IMR-90 (cell line): ENCODE data around the gene MAPK1. TPM values are rescaled to one million over a fixed set of nuclear protein-coding genes. Genes with fewer than 3 reads are reported as not detected.

Source experiments
- ATAC-seq: fragments of 200-7000 bp; cut with Tn5 transposase; 2 replicates; pipeline ENCODE4 v1.9.1; 2020; ENCODE audit warnings: low read depth, mild to moderate bottlenecking, moderate library complexity
- BruUV-seq: library from RNA; stranded (reverse); fragments of 400-500 nt; replicated peaks from 2 replicates; lab custom pipeline; 2021; lab: Mats Ljungman, UMichigan
- CTCF ChIA-PET: fragments of 300-600 bp; formaldehyde crosslinking; extraction: SDS; loops from one replicate; lab custom pipeline; 2021; ENCODE audit warnings: antibody characterized with exemption; lab: Yijun Ruan, JAX
- POLR2A ChIA-PET: fragments of 300-600 bp; sonication (Branson Sonifier 250); formaldehyde crosslinking; loops from one replicate; lab custom pipeline; 2022; ENCODE audit warnings: antibody characterized with exemption; ENCODE audit not compliant: unreplicated experiment; lab: Charles Lee
- DNase-seq: peaks from one replicate; pipeline ENCODE4 v3.0.0; 2013
- H2AFZ ChIP-seq: replicated peaks from 2 replicates; pipeline ENCODE3; 2013; ENCODE audit warnings: low read length, mild to moderate bottlenecking; ENCODE audit not compliant: poor library complexity
- H2AK5ac ChIP-seq: 2 replicates; pipeline ENCODE4 v1.6.1; 2013; ENCODE audit warnings: low read depth, low read length, inconsistent platforms
- H2AK9ac ChIP-seq: replicated peaks from 2 replicates; pipeline ENCODE3; 2013; ENCODE audit warnings: mild to moderate bottlenecking, low read depth, low read length, moderate library complexity; ENCODE audit not compliant: poor library complexity
- H2BK120ac ChIP-seq: 2 replicates; pipeline ENCODE4 v1.6.1; 2013; ENCODE audit warnings: low read depth, low read length, inconsistent platforms
- H2BK15ac ChIP-seq: 3 replicates; pipeline ENCODE4 v1.6.1; 2013; ENCODE audit warnings: low read depth, low read length, inconsistent platforms
- H2BK20ac ChIP-seq: 2 replicates; pipeline ENCODE4 v1.6.1; 2013; ENCODE audit warnings: low read depth, mild to moderate bottlenecking, inconsistent platforms, low read length, moderate library complexity
- H2BK5ac ChIP-seq: 2 replicates; pipeline ENCODE4 v1.6.1; 2013; ENCODE audit warnings: mild to moderate bottlenecking, low read depth, low read length, inconsistent platforms; ENCODE audit not compliant: poor library complexity, severe bottlenecking
- H3K14ac ChIP-seq: replicated peaks from 2 replicates; pipeline ENCODE4 v1.6.1; 2013; ENCODE audit warnings: low read depth, low read length, inconsistent platforms
- H3K18ac ChIP-seq: 2 replicates; pipeline ENCODE4 v1.6.1; 2013; ENCODE audit warnings: low read depth, low read length, control low read depth
- H3K23ac ChIP-seq: 2 replicates; pipeline ENCODE4 v1.6.1; 2013; ENCODE audit warnings: low read depth, low read length, inconsistent platforms
- H3K27ac ChIP-seq: 2 replicates; pipeline ENCODE4 v1.5.1; 2013; ENCODE audit warnings: mild to moderate bottlenecking, control low read depth, low read length; ENCODE audit not compliant: insufficient read depth
- H3K27me3 ChIP-seq: 2 replicates; pipeline ENCODE4 v1.6.1; 2013; ENCODE audit warnings: low read length; ENCODE audit not compliant: control insufficient read depth, insufficient read depth
- H3K36me3 ChIP-seq: 2 replicates; pipeline ENCODE4 v1.6.1; 2013; ENCODE audit warnings: low read length, mixed read lengths; ENCODE audit not compliant: control insufficient read depth, insufficient read depth
- H3K4ac ChIP-seq: 2 replicates; pipeline ENCODE4 v1.6.1; 2013; ENCODE audit warnings: low read depth, low read length, inconsistent platforms
- H3K4me1 ChIP-seq: 2 replicates; pipeline ENCODE4 v1.6.1; 2013; ENCODE audit warnings: low read length, mixed read lengths; ENCODE audit not compliant: control insufficient read depth, insufficient read depth
- H3K4me2 ChIP-seq: 2 replicates; pipeline ENCODE4 v1.6.1; 2013; ENCODE audit warnings: low read depth, mild to moderate bottlenecking, control low read depth, low read length, moderate library complexity
- H3K4me3 ChIP-seq: 2 replicates; pipeline ENCODE4 v1.5.1; 2013; ENCODE audit warnings: low read depth, mild to moderate bottlenecking, control low read depth, low read length, moderate library complexity; ENCODE audit not compliant: insufficient read depth
- H3K56ac ChIP-seq: 2 replicates; pipeline ENCODE4 v1.6.1; 2013; ENCODE audit warnings: low read length, inconsistent platforms; ENCODE audit not compliant: insufficient read depth; ENCODE audit errors: extremely low read depth
- H3K79me1 ChIP-seq, 2 experiments: 2 replicates each; pipeline ENCODE4 v1.6.1; 2013; ENCODE audit warnings: low read length in 2 of 2, inconsistent platforms in 1 of 2, low read depth in 1 of 2
- H3K9ac ChIP-seq: 2 replicates; pipeline ENCODE4 v1.6.1; 2013; ENCODE audit warnings: low read depth, low read length, control low read depth
- H3K9me1 ChIP-seq: 2 replicates; pipeline ENCODE4 v1.6.1; 2013; ENCODE audit warnings: low read length, inconsistent platforms; ENCODE audit not compliant: insufficient read depth
- H3K9me3 ChIP-seq: 2 replicates; pipeline ENCODE4 v1.6.1; 2013; ENCODE audit warnings: low read length; ENCODE audit not compliant: control insufficient read depth, insufficient read depth
- H4K20me1 ChIP-seq: 2 replicates; pipeline ENCODE4 v1.6.1; 2013; ENCODE audit warnings: low read length, inconsistent platforms; ENCODE audit not compliant: insufficient read depth
- H4K5ac ChIP-seq: 2 replicates; pipeline ENCODE4 v1.6.1; 2013; ENCODE audit warnings: mild to moderate bottlenecking, low read depth, low read length, control low read depth
- H4K8ac ChIP-seq, 2 experiments: 2 replicates each; pipeline ENCODE4 v1.6.1; 2013; ENCODE audit warnings: low read depth in 2 of 2, low read length in 2 of 2, control low read depth in 1 of 2, inconsistent platforms in 1 of 2
- H4K91ac ChIP-seq: 2 replicates; pipeline ENCODE4 v1.6.1; 2013; ENCODE audit warnings: low read depth, low read length, inconsistent platforms; ENCODE audit not compliant: insufficient read depth
- CEBPB ChIP-seq: IDR thresholded peaks from 2 replicates; pipeline ENCODE4 v1.6.1; 2012; ENCODE audit warnings: low read depth, low read length, improper control_type of control experiment
- CHD1 ChIP-seq: IDR thresholded peaks from 2 replicates; pipeline ENCODE4 v1.6.1; 2012; ENCODE audit warnings: low read depth, low read length, improper control_type of control experiment
- CTCF ChIP-seq: conservative IDR thresholded peaks from 2 replicates; pipeline ENCODE4 v1.5.1; 2012; ENCODE audit warnings: mild to moderate bottlenecking, low read depth, low read length, improper control_type of control experiment
- MAFK ChIP-seq: IDR thresholded peaks from 2 replicates; pipeline ENCODE4 v1.6.1; 2012; ENCODE audit warnings: low read depth, low read length, improper control_type of control experiment
- MXI1 ChIP-seq: IDR thresholded peaks from 2 replicates; pipeline ENCODE4 v1.6.1; 2012; ENCODE audit warnings: low read depth, mild to moderate bottlenecking, low read length, moderate library complexity, borderline replicate concordance
- NFE2L2 ChIP-seq: fragments of 150-350 bp; IDR thresholded peaks from 2 replicates; pipeline ENCODE4 v1.6.1; 2016; ENCODE audit warnings: low read depth, mild to moderate bottlenecking, low read length
- POLR2A ChIP-seq: IDR thresholded peaks from 2 replicates; pipeline ENCODE4 v1.6.1; 2012; ENCODE audit warnings: mild to moderate bottlenecking, low read depth, low read length
- RAD21 ChIP-seq: IDR thresholded peaks from 2 replicates; pipeline ENCODE4 v1.6.1; 2012; ENCODE audit warnings: low read length, improper control_type of control experiment
- RCOR1 ChIP-seq: IDR thresholded peaks from 2 replicates; pipeline ENCODE4 v1.6.1; 2012; ENCODE audit warnings: mild to moderate bottlenecking, low read length, improper control_type of control experiment; ENCODE audit not compliant: insufficient replicate concordance
- USF2 ChIP-seq: fragments of 150-350 bp; IDR thresholded peaks from 2 replicates; pipeline ENCODE4 v1.6.1; 2017; ENCODE audit warnings: mild to moderate bottlenecking, antibody characterized with exemption, low read length, low read depth
- WGBS, 2 experiments: methylation state at CpG; one replicate each; pipeline versions ENCODE4 v1.1.5 to v1.1.7; 2013; ENCODE audit warnings: missing lambda C conversion rate in 2 of 2; ENCODE audit not compliant: insufficient read length in 1 of 2; ENCODE audit errors: extremely low coverage in 2 of 2; 5-methylcytosine and 5-hydroxymethylcytosine counted together
- dilution Hi-C: fragments of 300-500 bp; cut with HindIII; formaldehyde crosslinking; loops from one replicate; pipeline ENCODE4 v1.14.3; 2018; ENCODE audit warnings: low sequenced_read_pairs; ENCODE audit not compliant: unreplicated experiment
- in situ Hi-C: fragments of 300-500 bp; cut with MboI; formaldehyde crosslinking; loops from 3 replicates; pipeline ENCODE4 v1.14.3; 2019; ENCODE audit warnings: low sequenced_read_pairs, inconsistent platforms, mixed read lengths
- intact Hi-C: fragments of 100-400 bp; cut with micrococcal nuclease; formaldehyde crosslinking; loops from 2 replicates; pipeline ENCODE4 v1.10.0; 2022
- polyA plus RNA-seq, 3 experiments: library from polyadenylated mRNA; depleted of rRNA; stranded (reverse); fragments of >200 nt; gene quantifications; 2 replicates each; pipeline ENCODE4 v1.2.3, GENCODE V29; 2012; ENCODE audit warnings: low replicate concordance in 1 of 3
- total RNA-seq: library from RNA; depleted of rRNA; stranded (reverse); fragments of >200 nt; gene quantifications from 2 replicates; pipeline ENCODE4 v1.2.3, GENCODE V29; 2012

Gene MAPK1
- total and polyA plus RNA-seq, 2 of the 4 experiments (the other 2 are of a cell fraction), result 41.0 to 51.3 TPM

- TF ChIP-seq NFE2L2 (no peak), USF2 (no peak), RCOR1 (no peak), RAD21 (no peak), MXI1 (no peak), CTCF (no peak), MAFK (no peak), POLR2A (no peak), CEBPB (no peak), CHD1 (no peak)
- no peaks in the 10 kb centered on the region for H3K9me3 ChIP-seq
- no peak overlapping the region for H2BK15ac ChIP-seq
- no peak overlapping the region for H4K8ac ChIP-seq
- no peak overlapping the region for H3K18ac ChIP-seq
- H3K9ac ChIP-seq, result no peak overlapping the region
- no peak overlapping the region for H2BK120ac ChIP-seq
- peaks cover 17% of the 10 kb centered on the region for H3K9me1 ChIP-seq
- ATAC-seq (no peak), DNase-seq (no peak)
- ChIA-PET POLR2A (no interaction called here), CTCF (no interaction called here)
- in situ Hi-C loops, result no loop called here
- H3K4me1 ChIP-seq, result peaks cover 8% of the 10 kb centered on the region
- H2BK20ac ChIP-seq, result no peak overlapping the region
- no peak overlapping the region for H3K4me2 ChIP-seq
- H4K91ac ChIP-seq, result no peak overlapping the region
- no peak overlapping the region for H3K27ac ChIP-seq
- H3K79me1 ChIP-seq, result peaks cover 20 to 75% of the 10 kb centered on the region in 2 experiments
- no peak overlapping the region for H2AK5ac ChIP-seq
- intact Hi-C loops, result no loop called here
- no peak overlapping the region for H3K4me3 ChIP-seq
- no peak overlapping the region for H3K4ac ChIP-seq
- H2AK9ac ChIP-seq, result no peak overlapping the region
- H2BK5ac ChIP-seq, result no peak overlapping the region
- no peak overlapping the region for H3K56ac ChIP-seq
- H3K27me3 ChIP-seq, result no peaks in the 10 kb centered on the region
- peaks cover 58% of the 10 kb centered on the region for H4K20me1 ChIP-seq
- no peak overlapping the region for H3K14ac ChIP-seq
- H2AFZ ChIP-seq, result no peak overlapping the region
- H3K23ac ChIP-seq, result no peak overlapping the region
- H4K5ac ChIP-seq, result no peak overlapping the region
- dilution Hi-C loops, result no loop called here
- no peaks in the 10 kb centered on the region for H3K36me3 ChIP-seq
- BruUV-seq, result no TSS peak
- WGBS, 2 experiments, result no CpG with 5 or more reads among the region's 1 CpG
Observed at GRCh38 chr22:21839765-21840140, 27.7 kb downstream of the MAPK1 start.
